ENCODE data around the gene CPEB3.

DNA sequence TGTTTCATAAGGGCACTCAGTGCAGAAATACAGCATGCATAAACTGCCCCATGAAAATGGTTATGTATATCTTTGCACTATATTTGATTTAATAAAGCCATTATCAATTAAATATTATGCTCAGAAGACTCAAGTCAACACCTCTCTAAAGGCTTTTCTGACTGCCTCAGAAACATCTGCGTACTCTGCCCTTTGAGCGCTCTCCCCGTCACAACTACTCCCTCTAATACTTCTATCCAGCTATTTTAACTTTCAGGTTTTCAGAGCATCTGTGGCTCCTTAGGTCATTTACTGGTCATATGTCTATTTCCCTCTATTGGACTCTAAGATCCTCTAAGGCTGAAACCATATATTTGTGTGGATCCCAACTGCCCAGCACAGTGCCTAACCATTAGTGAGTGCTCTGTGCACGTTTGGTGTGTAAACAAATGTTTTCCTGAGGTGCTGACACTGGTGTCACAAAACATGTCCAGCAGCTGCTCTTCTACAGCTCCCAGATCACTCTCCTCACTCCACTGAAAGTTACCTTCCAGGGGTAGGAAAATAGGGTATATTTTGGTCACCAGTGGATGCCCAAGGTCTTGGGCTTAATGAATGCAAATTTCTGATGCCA is 188.2 kb downstream of the CPEB3 start:
- TF ChIP-seq, protein P1, sequence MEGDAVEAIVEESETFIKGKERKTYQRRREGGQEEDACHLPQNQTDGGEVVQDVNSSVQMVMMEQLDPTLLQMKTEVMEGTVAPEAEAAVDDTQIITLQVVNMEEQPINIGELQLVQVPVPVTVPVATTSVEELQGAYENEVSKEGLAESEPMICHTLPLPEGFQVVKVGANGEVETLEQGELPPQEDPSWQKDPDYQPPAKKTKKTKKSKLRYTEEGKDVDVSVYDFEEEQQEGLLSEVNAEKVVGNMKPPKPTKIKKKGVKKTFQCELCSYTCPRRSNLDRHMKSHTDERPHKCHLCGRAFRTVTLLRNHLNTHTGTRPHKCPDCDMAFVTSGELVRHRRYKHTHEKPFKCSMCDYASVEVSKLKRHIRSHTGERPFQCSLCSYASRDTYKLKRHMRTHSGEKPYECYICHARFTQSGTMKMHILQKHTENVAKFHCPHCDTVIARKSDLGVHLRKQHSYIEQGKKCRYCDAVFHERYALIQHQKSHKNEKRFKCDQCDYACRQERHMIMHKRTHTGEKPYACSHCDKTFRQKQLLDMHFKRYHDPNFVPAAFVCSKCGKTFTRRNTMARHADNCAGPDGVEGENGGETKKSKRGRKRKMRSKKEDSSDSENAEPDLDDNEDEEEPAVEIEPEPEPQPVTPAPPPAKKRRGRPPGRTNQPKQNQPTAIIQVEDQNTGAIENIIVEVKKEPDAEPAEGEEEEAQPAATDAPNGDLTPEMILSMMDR (IDR thresholded peaks at IDR 0.05), result no peak
- TF ChIP-seq POLR2A (IDR thresholded peaks at IDR 0.05), result no peak
- TF ChIP-seq EP300 (IDR thresholded peaks at IDR 0.05), result no peak

Data from ovary (tissue), 3 donors.